SU-DHL-6 (cell line): ENCODE measurements around the gene HSP90AB1.

ENCODE experiments used
- H2AFZ ChIP-seq: fragments of 200-600 bp; sonication (generic); 2 replicates; pipeline ENCODE4 v1.6.1; 2014; ENCODE audit warnings: low read depth, mild to moderate bottlenecking, moderate library complexity, mixed read lengths, antibody characterized with exemption, low read length; ENCODE audit not compliant: severe bottlenecking
- H3F3A ChIP-seq: fragments of 200-600 bp; shearing (Covaris generic); 2 replicates; pipeline ENCODE4 v1.6.0; 2016; ENCODE audit warnings: antibody characterized with exemption, mild to moderate bottlenecking; ENCODE audit not compliant: insufficient read depth
- H3K27ac ChIP-seq: fragments of 200-600 bp; sonication (generic); 2 replicates; pipeline ENCODE4 v1.5.1; 2016; ENCODE audit warnings: low read depth, mild to moderate bottlenecking, low read length, moderate library complexity, mixed read lengths
- H3K27me3 ChIP-seq: fragments of 200-600 bp; sonication (generic), shearing (Covaris generic); 2 replicates; pipeline ENCODE4 v1.6.0; 2014; ENCODE audit warnings: mild to moderate bottlenecking, low read length
- H3K36me3 ChIP-seq: fragments of 200-600 bp; sonication (generic); 2 replicates; pipeline ENCODE4 v1.6.1; 2014; ENCODE audit warnings: mild to moderate bottlenecking, low read length, mixed read lengths
- H3K4me2 ChIP-seq: fragments of 300-600, 200-600 bp; shearing (Covaris generic), sonication (generic); 2 replicates; pipeline ENCODE4 v1.6.0; 2014; ENCODE audit warnings: low read length, low read depth, mild to moderate bottlenecking; ENCODE audit not compliant: poor library complexity, severe bottlenecking
- H3K4me3 ChIP-seq: fragments of 200-600 bp; sonication (generic); 2 replicates; pipeline ENCODE4 v1.5.1; 2014; ENCODE audit warnings: antibody characterized with exemption, low read length, mild to moderate bottlenecking, mixed read lengths; ENCODE audit not compliant: insufficient read depth, poor library complexity, severe bottlenecking
- H3K79me2 ChIP-seq: fragments of 200-600 bp; sonication (generic); 2 replicates; pipeline ENCODE4 v1.6.1; 2014; ENCODE audit warnings: mild to moderate bottlenecking, low read length, moderate library complexity; ENCODE audit not compliant: insufficient read depth
- H3K9ac ChIP-seq: fragments of 200-600 bp; sonication (generic); 2 replicates; pipeline ENCODE4 v1.7.0; 2014; ENCODE audit warnings: mild to moderate bottlenecking, low read length
- H3K9me2 ChIP-seq: fragments of 200-600 bp; sonication (generic); replicated peaks from 2 replicates; pipeline ENCODE4 v1.6.1; 2014; ENCODE audit warnings: low read length; ENCODE audit not compliant: insufficient read depth
- H3K9me3 ChIP-seq: fragments of 200-600 bp; sonication (generic); 2 replicates; pipeline ENCODE4 v1.6.1; 2014; ENCODE audit warnings: low read length, mixed read lengths; ENCODE audit not compliant: insufficient read depth
- H4K20me1 ChIP-seq: fragments of 200-600 bp; sonication (generic); 2 replicates; pipeline ENCODE4 v1.6.1; 2014; ENCODE audit warnings: low read depth, mild to moderate bottlenecking, antibody characterized with exemption, low read length, moderate library complexity, mixed read lengths
- CTCF ChIP-seq: fragments of 200-600 bp; sonication (generic); IDR thresholded peaks from one replicate; pipeline ENCODE4 v1.5.1; 2017; ENCODE audit warnings: antibody characterized with exemption, mild to moderate bottlenecking, low read length, moderate library complexity; ENCODE audit not compliant: insufficient read depth, poor library complexity, severe bottlenecking
- EZH2phosphoT487 ChIP-seq: fragments of 200-600 bp; sonication (generic), shearing (Covaris generic); conservative IDR thresholded peaks from 2 replicates; pipeline ENCODE4 v1.6.1; 2018; ENCODE audit warnings: mild to moderate bottlenecking, antibody characterized with exemption, low read length, moderate library complexity, mixed read lengths

Gene HSP90AB1

GRCh38 chr6:44248579-44248978, 1.7 kb downstream of the HSP90AB1 start:
- Histone ChIP-seq H3K4me2 (peak overlapping the region; percentile 74), H3K4me3 (peak overlapping the region; percentile 96), H3K27me3 (no peaks in the 10 kb centered on the region), H4K20me1 (peaks cover 50% of the 10 kb centered on the region), H3K9me3 (no peaks in the 10 kb centered on the region), H3K79me2 (peaks cover 39% of the 10 kb centered on the region), H2AFZ (no peak overlapping the region), H3F3A (peaks cover 65% of the 10 kb centered on the region), H3K27ac (peak overlapping the region; percentile 85), H3K36me3 (peaks cover 49% of the 10 kb centered on the region), H3K9ac (peak overlapping the region; percentile 90), H3K9me2 (no peaks in the 10 kb centered on the region)
- no peak for TF ChIP-seq EZH2phosphoT487
- no peak for TF ChIP-seq CTCF

- H3K9ac ChIP-seq, result peak overlapping the region; percentile 90
- peaks cover 55% of the 10 kb centered on the region for H3K36me3 ChIP-seq
- H3K4me3 ChIP-seq, result peak overlapping the region; percentile 96
- peak overlapping the region; percentile 85; the same call in 1 of the 2 replicates for H3K27ac ChIP-seq
- peaks cover 71% of the 10 kb centered on the region for H3F3A ChIP-seq
- no peaks in the 10 kb centered on the region for H3K9me3 ChIP-seq
- H2AFZ ChIP-seq, result no peak overlapping the region
- H3K4me2 ChIP-seq, result peak overlapping the region; percentile 74
- no peaks in the 10 kb centered on the region for H3K9me2 ChIP-seq
- peaks cover 50% of the 10 kb centered on the region for H4K20me1 ChIP-seq
- no peaks in the 10 kb centered on the region for H3K27me3 ChIP-seq
- H3K79me2 ChIP-seq, result peaks cover 39% of the 10 kb centered on the region
- TF ChIP-seq CTCF (no peak), EZH2phosphoT487 (no peak)
These were observed 2.3 kb downstream of the HSP90AB1 start for GRCh38 chr6:44249082-44249748.

GRCh38 chr6:44250067-44250717, 3.3 kb downstream of the HSP90AB1 start:
- Histone ChIP-seq H3K27ac (no peak overlapping the region), H3K9me2 (no peaks in the 10 kb centered on the region), H3K9ac (no peak overlapping the region), H3K36me3 (peaks cover 55% of the 10 kb centered on the region), H4K20me1 (peaks cover 50% of the 10 kb centered on the region), H2AFZ (no peak overlapping the region), H3F3A (peaks cover 81% of the 10 kb centered on the region), H3K79me2 (peaks cover 39% of the 10 kb centered on the region), H3K27me3 (no peaks in the 10 kb centered on the region), H3K4me3 (no peak overlapping the region), H3K4me2 (no peak overlapping the region), H3K9me3 (no peaks in the 10 kb centered on the region)
- TF ChIP-seq CTCF, result no peak
